ENCODE measurements around the gene FGB.
"Not testable (repeated sequence)": the region's sequence is repeated elsewhere in the genome, so short reads cannot be mapped to it uniquely, and the experiment has no call there.

GRCh38 chr4:154594343-154594742, 31.5 kb downstream of the FGB start:
- not testable (repeated sequence) for TF ChIP-seq CTCF (IDR thresholded peaks at IDR 0.05); REST (IDR thresholded peaks at IDR 0.05; ENCODE audit: insufficient read depth in 1 of 2, low read depth in 2 of 2, low read length in 1 of 2); SIN3A (IDR thresholded peaks at IDR 0.05; ENCODE audit: borderline replicate concordance, insufficient read depth, low read depth, low read length)
